Common myeloid progenitor, CD34-positive (primary cell): Measurements from ENCODE around the gene NANP.

Experiments used
- CTCF ChIA-PET: fragments of 350-600 bp; sonication (Branson Sonifier 250); formaldehyde crosslinking; loops from one replicate; lab custom pipeline; 2021; ENCODE audit warnings: antibody characterized with exemption; lab: Charles Lee
- POLR2A ChIA-PET: fragments of 350-600 bp; sonication (Branson Sonifier 250); formaldehyde crosslinking; loops from one replicate; lab custom pipeline; 2021; ENCODE audit warnings: antibody characterized with exemption; lab: Charles Lee
- DNase-seq, 3 donors: peaks; one replicate each; pipeline versions ENCODE4 v3.0.0 to v3.0.0-alpha.2; 2013
- H3K27ac ChIP-seq, 2 experiments: 1 replicate in 1 of 2; 2 replicates in 1 of 2; pipeline ENCODE4 v1.7.0; 2013; ENCODE audit warnings: inconsistent platforms in 2 of 2, low read length in 2 of 2, mild to moderate bottlenecking in 2 of 2, low read depth in 1 of 2, moderate library complexity in 1 of 2; ENCODE audit not compliant: severe bottlenecking in 2 of 2, insufficient read depth in 1 of 2, poor library complexity in 1 of 2
- H3K27me3 ChIP-seq, 5 experiments: replicated peaks in 2 of 5; 1 replicate in 3 of 5; 2 replicates in 2 of 5; pipeline versions ENCODE4 v1.6.1 to v1.7.0; 2013; ENCODE audit warnings: low read length in 4 of 5, mild to moderate bottlenecking in 2 of 5, moderate library complexity in 2 of 5, inconsistent platforms in 1 of 5; ENCODE audit not compliant: insufficient read depth in 5 of 5, control insufficient read depth in 4 of 5
- H3K36me3 ChIP-seq, 4 experiments: 1 replicate in 2 of 4; 2 replicates in 2 of 4; pipeline versions ENCODE4 v1.6.1 to v1.7.0; 2013; ENCODE audit warnings: low read length in 3 of 4, control low read depth in 1 of 4, mild to moderate bottlenecking in 1 of 4; ENCODE audit not compliant: control insufficient read depth in 4 of 4, insufficient read depth in 4 of 4
- H3K4me1 ChIP-seq, 4 experiments: 1 replicate in 3 of 4; 2 replicates in 1 of 4; pipeline versions ENCODE4 v1.6.1 to v1.7.1; 2013; ENCODE audit warnings: low read length in 3 of 4, mild to moderate bottlenecking in 3 of 4, control low read depth in 1 of 4, inconsistent platforms in 1 of 4, moderate library complexity in 1 of 4; ENCODE audit not compliant: control insufficient read depth in 4 of 4, insufficient read depth in 4 of 4; ENCODE audit errors: control extremely low read depth in 1 of 4
- H3K4me3 ChIP-seq, 7 experiments: 1 replicate in 4 of 7; 2 replicates in 3 of 7; pipeline versions ENCODE4 v1.5.1 to v1.7.0; 2013; ENCODE audit warnings: mild to moderate bottlenecking in 7 of 7, low read length in 6 of 7, moderate library complexity in 6 of 7, inconsistent platforms in 2 of 7, low read depth in 2 of 7, control low read depth in 1 of 7; ENCODE audit not compliant: insufficient read depth in 4 of 7, control insufficient read depth in 1 of 7; ENCODE audit errors: extremely low read depth in 1 of 7
- H3K9me3 ChIP-seq, 5 experiments: 1 replicate in 4 of 5; 2 replicates in 1 of 5; pipeline versions ENCODE4 v1.6.1 to v1.7.1; 2013; ENCODE audit warnings: low read length in 4 of 5, mild to moderate bottlenecking in 2 of 5, inconsistent platforms in 1 of 5, low read depth in 1 of 5, moderate library complexity in 1 of 5; ENCODE audit not compliant: control insufficient read depth in 4 of 5, insufficient read depth in 2 of 5; ENCODE audit errors: control extremely low read depth in 1 of 5
- WGBS: methylation state at CpG from one replicate; pipeline ENCODE4 v1.1.5; 2013; ENCODE audit not compliant: insufficient coverage; 5-methylcytosine and 5-hydroxymethylcytosine counted together

The NANP gene

GRCh38 chr20:25573288-25574251 is 50.2 kb downstream of the NANP start:
- Histone ChIP-seq H3K36me3 (no peaks in the 10 kb centered on the region), H3K4me3 (no peak overlapping the region), H3K27me3 (peaks cover 0 to 2% (median 0%) of the 10 kb centered on the region in 5 experiments), H3K27ac (no peak overlapping the region), H3K4me1 (no peaks in the 10 kb centered on the region), H3K9me3 (no peaks in the 10 kb centered on the region)
- ChIA-PET POLR2A (no interaction called here), CTCF (no interaction called here)
- no peak for DNase-seq
- WGBS = 97% methylated on average over 4 of the region's 6 CpGs

- ChIA-PET POLR2A (no interaction called here), CTCF (no interaction called here)
- H3K4me3 ChIP-seq = no peak overlapping the region
- peaks cover 0 to 2% (median 0%) of the 10 kb centered on the region in 5 experiments for H3K27me3 ChIP-seq
- DNase-seq = no peak
- H3K4me1 ChIP-seq = no peaks in the 10 kb centered on the region
- H3K36me3 ChIP-seq = no peaks in the 10 kb centered on the region
- H3K9me3 ChIP-seq = no peaks in the 10 kb centered on the region
- no CpG with 5 or more reads among the region's 2 CpGs for WGBS
- H3K27ac ChIP-seq = no peak overlapping the region
Observed at GRCh38 chr20:25571817-25572216, 52.0 kb downstream of the NANP start.

GRCh38 chr20:25571240-25571639 is 52.6 kb downstream of the NANP start:
- WGBS = 63% methylated on average over 2 of the region's 2 CpGs
- Histone ChIP-seq H3K9me3 (no peaks in the 10 kb centered on the region), H3K4me1 (no peaks in the 10 kb centered on the region), H3K27me3 (peaks cover 0 to 2% (median 0%) of the 10 kb centered on the region in 5 experiments), H3K27ac (no peak overlapping the region), H3K4me3 (no peak overlapping the region), H3K36me3 (no peaks in the 10 kb centered on the region)
- DNase-seq = no peak
- CTCF ChIA-PET = no interaction called here
- POLR2A ChIA-PET = no interaction called here

- H3K4me1 ChIP-seq = no peaks in the 10 kb centered on the region
- H3K4me3 ChIP-seq = no peak overlapping the region
- WGBS = 100% methylated on average over 4 of the region's 7 CpGs
- H3K9me3 ChIP-seq = peaks cover 0 to 2% (median 0%) of the 10 kb centered on the region in 5 experiments
- H3K27me3 ChIP-seq = peaks cover 0 to 2% (median 0%) of the 10 kb centered on the region in 5 experiments
- ChIA-PET POLR2A (no interaction called here), CTCF (no interaction called here)
- no peaks in the 10 kb centered on the region for H3K36me3 ChIP-seq
- H3K27ac ChIP-seq = no peak overlapping the region
- DNase-seq = no peak
Observed at GRCh38 chr20:25570148-25570530, 53.7 kb downstream of the NANP start.

- H3K27me3 ChIP-seq = peaks cover 0 to 2% (median 0%) of the 10 kb centered on the region in 5 experiments
- no peaks in the 10 kb centered on the region for H3K36me3 ChIP-seq
- H3K4me1 ChIP-seq = no peaks in the 10 kb centered on the region
- ChIA-PET POLR2A (no interaction called here), CTCF (no interaction called here)
- DNase-seq = no peak
- peaks cover 0 to 5% (median 0%) of the 10 kb centered on the region in 5 experiments for H3K9me3 ChIP-seq
- H3K27ac ChIP-seq = no peak overlapping the region
- 100% methylated on average over 2 of the region's 2 CpGs for WGBS
- no peak overlapping the region for H3K4me3 ChIP-seq
Observed at GRCh38 chr20:25567286-25567685, 56.5 kb downstream of the NANP start.

GRCh38 chr20:25566821-25567220 is 57.0 kb downstream of the NANP start:
- Histone ChIP-seq H3K4me3 (no peak overlapping the region), H3K36me3 (no peaks in the 10 kb centered on the region), H3K27ac (no peak overlapping the region), H3K27me3 (peaks cover 0 to 2% (median 0%) of the 10 kb centered on the region in 5 experiments), H3K4me1 (no peaks in the 10 kb centered on the region), H3K9me3 (peaks cover 0 to 5% (median 0%) of the 10 kb centered on the region in 5 experiments)
- DNase-seq = no peak
- POLR2A ChIA-PET = no interaction called here
- WGBS = 100% methylated on average over 1 of the region's 2 CpGs
- CTCF ChIA-PET = no interaction called here

GRCh38 chr20:25565578-25566157 is 58.1 kb downstream of the NANP start:
- Histone ChIP-seq H3K4me3 (no peak overlapping the region), H3K4me1 (no peaks in the 10 kb centered on the region), H3K27ac (no peak overlapping the region), H3K9me3 (peaks cover 0 to 5% (median 0%) of the 10 kb centered on the region in 5 experiments), H3K27me3 (no peaks in the 10 kb centered on the region), H3K36me3 (no peaks in the 10 kb centered on the region)
- POLR2A ChIA-PET = no interaction called here
- CTCF ChIA-PET = no interaction called here
- DNase-seq = no peak
- 93% methylated on average over 4 of the region's 6 CpGs for WGBS
